GM23338 (cell line): ENCODE data around the gene NDEL1.

Source experiments
- CREB1 ChIP-seq: fragments of 250-450 bp; sonication (Bioruptor Pico); IDR thresholded peaks from 2 replicates; pipeline ENCODE4 v1.5.0; 2020; ENCODE audit warnings: low read depth, mild to moderate bottlenecking, moderate library complexity
- CTCF ChIP-seq, 2 experiments: fragments of 200-600 bp in 1 of 2; sonication (generic) in 1 of 2; conservative IDR thresholded peaks; 2 replicates each; pipeline versions ENCODE4 v1.5.1 to v1.6.1; 2016 to 2017; ENCODE audit warnings: antibody characterized with exemption in 2 of 2, low read depth in 2 of 2, mild to moderate bottlenecking in 2 of 2, moderate library complexity in 1 of 2
- EZH2 ChIP-seq: fragments of 200-600 bp; sonication (generic); IDR thresholded peaks from one replicate; pipeline ENCODE4 v1.8.0; 2017; ENCODE audit warnings: antibody characterized with exemption, mild to moderate bottlenecking, low read depth; ENCODE audit not compliant: unreplicated experiment
- EZH2phosphoT487 ChIP-seq: fragments of 200-600 bp; sonication (generic); IDR thresholded peaks from one replicate; pipeline ENCODE4 v1.8.1; 2018; ENCODE audit warnings: antibody characterized with exemption; ENCODE audit not compliant: unreplicated experiment
- POLR2AphosphoS5 ChIP-seq: IDR thresholded peaks from 2 replicates; pipeline ENCODE4 v1.6.1; 2016; ENCODE audit warnings: antibody characterized with exemption, low read depth
- STAT1 ChIP-seq: IDR thresholded peaks from one replicate; pipeline ENCODE4 v1.6.1; 2016; ENCODE audit warnings: antibody characterized with exemption; ENCODE audit not compliant: unreplicated experiment
- ZNF114 ChIP-seq: fragments of 250-450 bp; sonication (Bioruptor Pico); IDR thresholded peaks from 2 replicates; pipeline ENCODE4 v1.5.0; 2020; ENCODE audit warnings: mild to moderate bottlenecking, moderate library complexity
- ZNF462 ChIP-seq: fragments of 250-450 bp; sonication (Bioruptor Pico); IDR thresholded peaks from 2 replicates; pipeline ENCODE4 v1.5.0; 2020; ENCODE audit warnings: mild to moderate bottlenecking, moderate library complexity

- no peak for TF ChIP-seq CTCF (conservative IDR thresholded peaks at IDR 0.05; ENCODE audit: low read depth in 2 of 2)
- no peak for TF ChIP-seq EZH2
- no peak for TF ChIP-seq EZH2phosphoT487
- TF ChIP-seq POLR2AphosphoS5, result peak; percentile 95
- no peak for TF ChIP-seq STAT1
- TF ChIP-seq ZNF462 (CRISPR knock-in tag), result no peak
- TF ChIP-seq ZNF114, result no peak
- TF ChIP-seq CREB1 (CRISPR knock-in tag), result peak; percentile 82
Observed at GRCh38 chr17:8435245-8436168, at the start of gene NDEL1.
